Endodermal cell (in vitro differentiated cells): Measurements from ENCODE around the gene CBX2. TPM values are rescaled to one million over a fixed set of nuclear protein-coding genes. Genes with fewer than 3 reads are reported as not detected.

Source experiments
- DNase-seq: peaks from one replicate; pipeline ENCODE4 v3.0.0-alpha.2; 2017
- H3K27ac ChIP-seq: 2 replicates; pipeline ENCODE4 v1.5.1; 2013; ENCODE audit warnings: mild to moderate bottlenecking, low read depth, low read length, moderate library complexity
- H3K27me3 ChIP-seq: 2 replicates; pipeline ENCODE4 v1.6.1; 2013; ENCODE audit warnings: mild to moderate bottlenecking, low read length, moderate library complexity; ENCODE audit not compliant: insufficient read depth, control insufficient read depth, poor library complexity, severe bottlenecking
- H3K36me3 ChIP-seq: 2 replicates; pipeline ENCODE4 v1.7.0; 2013; ENCODE audit warnings: mild to moderate bottlenecking, low read length, moderate library complexity; ENCODE audit not compliant: control insufficient read depth, insufficient read depth
- H3K4me1 ChIP-seq: one replicate; pipeline ENCODE4 v1.7.0; 2013; ENCODE audit warnings: low read length; ENCODE audit not compliant: control insufficient read depth, insufficient read depth
- H3K4me3 ChIP-seq: 2 replicates; pipeline ENCODE4 v1.5.1; 2013; ENCODE audit warnings: mild to moderate bottlenecking, low read length, moderate library complexity
- H3K9ac ChIP-seq: 2 replicates; pipeline ENCODE4 v1.6.1; 2013; ENCODE audit warnings: mild to moderate bottlenecking, low read length, moderate library complexity; ENCODE audit not compliant: poor library complexity, severe bottlenecking; ENCODE audit errors: extremely low read depth
- H3K9me3 ChIP-seq: 2 replicates; pipeline ENCODE4 v1.6.1; 2013; ENCODE audit warnings: mild to moderate bottlenecking, low read length, moderate library complexity; ENCODE audit not compliant: control insufficient read depth
- H3K27ac Mint-ChIP-seq: 2 replicates; pipeline ENCODE4 v1.8.0; 2020; ENCODE audit warnings: mixed read lengths
- H3K27me3 Mint-ChIP-seq: 2 replicates; pipeline ENCODE4 v1.8.0; 2021; ENCODE audit warnings: mild to moderate bottlenecking, mixed read lengths; ENCODE audit not compliant: insufficient read depth
- H3K36me3 Mint-ChIP-seq: 2 replicates; pipeline ENCODE4 v1.8.0; 2020; ENCODE audit warnings: low read depth, mixed read lengths
- H3K4me1 Mint-ChIP-seq: 2 replicates; pipeline ENCODE4 v1.8.0; 2020; ENCODE audit warnings: mixed read lengths
- H3K4me3 Mint-ChIP-seq: 2 replicates; pipeline ENCODE4 v1.8.0; 2020; ENCODE audit warnings: mild to moderate bottlenecking, moderate library complexity, mixed read lengths
- H3K9me3 Mint-ChIP-seq: 2 replicates; pipeline ENCODE4 v1.8.0; 2020; ENCODE audit warnings: mild to moderate bottlenecking, mixed read lengths
- WGBS, 2 experiments: methylation state at CpG; one replicate each; pipeline versions ENCODE4 v1.1.5 to v1.1.7; 2013; ENCODE audit warnings: missing lambda C conversion rate in 2 of 2, mixed read lengths in 1 of 2; ENCODE audit not compliant: insufficient coverage in 1 of 2, insufficient read length in 1 of 2; 5-methylcytosine and 5-hydroxymethylcytosine counted together
- total RNA-seq, 2 donors: library from RNA; stranded (reverse); fragmentation: NEBNext Ultra II Directional in 1 of 2; extraction: Animal tissue kit (Norgen Biotek cat#: 25700) in 1 of 2; gene quantifications; 2 replicates in 1 of 2; 3 replicates in 1 of 2; pipeline ENCODE4 v1.2.1, GENCODE V29; 2021
- TF ChIP-seq, protein P1 (sequence below): fragments of 200-600 bp; sonication (generic); conservative IDR thresholded peaks from 2 replicates; pipeline ENCODE4 v1.5.0; 2021; ENCODE audit warnings: antibody characterized with exemption, mild to moderate bottlenecking

CBX2 gene
- total RNA-seq, 2 donors from 2014 or later: 75.0 to 78.6 TPM

DNA sequence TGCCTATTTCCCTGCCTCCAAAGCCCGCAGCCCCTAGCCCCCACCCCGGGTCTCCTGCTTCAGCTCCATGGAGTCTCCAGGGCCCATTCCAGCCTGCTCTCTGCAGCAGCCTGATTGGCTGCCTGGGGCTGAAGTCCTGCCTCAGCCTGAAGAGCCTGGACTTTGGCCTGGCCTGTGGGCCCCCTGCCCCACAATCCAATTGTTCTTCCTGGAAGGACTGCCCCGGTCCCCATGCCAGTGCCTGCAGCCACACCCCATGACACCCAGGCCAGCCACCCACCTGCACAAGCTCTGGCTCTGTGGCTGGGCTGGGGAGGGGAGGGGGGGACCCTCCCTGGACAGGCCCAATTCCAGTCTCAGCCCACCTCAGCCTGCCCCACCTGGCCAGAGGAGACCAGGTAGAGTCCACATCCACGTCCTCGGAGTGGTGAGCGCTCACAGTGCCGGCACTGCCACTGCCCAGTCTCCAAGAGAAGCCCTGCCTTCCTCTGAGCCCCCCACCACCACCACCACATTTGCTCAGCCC is 34.9 kb upstream of the CBX2 start:
- Histone ChIP-seq H3K27me3 (peaks cover 47% of the 10 kb centered on the region), H3K9me3 (no peaks in the 10 kb centered on the region), H3K4me1 (peaks cover 7% of the 10 kb centered on the region), H3K9ac (no peak overlapping the region), H3K27ac (no peak overlapping the region), H3K36me3 (no peaks in the 10 kb centered on the region), H3K4me3 (no peak overlapping the region)
- Mint-ChIP-seq H3K4me3 (no peak overlapping the region), H3K27me3 (peaks cover 67% of the 10 kb centered on the region), H3K36me3 (no peaks in the 10 kb centered on the region), H3K27ac (no peak overlapping the region), H3K9me3 (no peaks in the 10 kb centered on the region), H3K4me1 (peaks cover 16% of the 10 kb centered on the region)
- TF ChIP-seq, protein P1, sequence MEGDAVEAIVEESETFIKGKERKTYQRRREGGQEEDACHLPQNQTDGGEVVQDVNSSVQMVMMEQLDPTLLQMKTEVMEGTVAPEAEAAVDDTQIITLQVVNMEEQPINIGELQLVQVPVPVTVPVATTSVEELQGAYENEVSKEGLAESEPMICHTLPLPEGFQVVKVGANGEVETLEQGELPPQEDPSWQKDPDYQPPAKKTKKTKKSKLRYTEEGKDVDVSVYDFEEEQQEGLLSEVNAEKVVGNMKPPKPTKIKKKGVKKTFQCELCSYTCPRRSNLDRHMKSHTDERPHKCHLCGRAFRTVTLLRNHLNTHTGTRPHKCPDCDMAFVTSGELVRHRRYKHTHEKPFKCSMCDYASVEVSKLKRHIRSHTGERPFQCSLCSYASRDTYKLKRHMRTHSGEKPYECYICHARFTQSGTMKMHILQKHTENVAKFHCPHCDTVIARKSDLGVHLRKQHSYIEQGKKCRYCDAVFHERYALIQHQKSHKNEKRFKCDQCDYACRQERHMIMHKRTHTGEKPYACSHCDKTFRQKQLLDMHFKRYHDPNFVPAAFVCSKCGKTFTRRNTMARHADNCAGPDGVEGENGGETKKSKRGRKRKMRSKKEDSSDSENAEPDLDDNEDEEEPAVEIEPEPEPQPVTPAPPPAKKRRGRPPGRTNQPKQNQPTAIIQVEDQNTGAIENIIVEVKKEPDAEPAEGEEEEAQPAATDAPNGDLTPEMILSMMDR: no peak
- 73 to 86% methylated on average over 2 to 7 of the region's 7 CpGs for WGBS, 2 experiments
- no peak for DNase-seq

DNA sequence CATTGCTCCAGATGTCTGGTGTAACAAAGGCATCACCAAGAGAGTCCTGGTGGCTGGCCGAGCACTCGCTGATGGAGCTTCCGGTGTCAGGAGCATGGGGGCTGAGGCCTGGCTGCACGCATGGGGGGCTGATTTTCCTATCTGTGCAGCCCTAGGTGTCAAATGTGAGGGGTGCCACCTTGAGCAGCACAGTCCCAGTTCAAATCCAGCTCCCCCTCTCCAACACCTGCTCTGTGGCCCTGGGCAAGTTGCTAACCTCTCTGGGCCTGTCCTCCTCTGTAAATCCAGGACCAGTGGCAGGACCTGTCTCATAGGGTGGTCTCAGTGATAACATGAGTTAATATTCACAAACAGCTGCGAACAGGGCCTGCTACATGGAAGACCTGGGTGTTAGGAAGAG is 34.3 kb upstream of the CBX2 start:
- H3K27me3 Mint-ChIP-seq: peaks cover 69% of the 10 kb centered on the region
- Histone ChIP-seq H3K4me3 (no peak overlapping the region), H3K9me3 (no peaks in the 10 kb centered on the region), H3K4me1 (peaks cover 7% of the 10 kb centered on the region), H3K9ac (no peak overlapping the region), H3K27ac (no peak overlapping the region), H3K27me3 (peaks cover 53% of the 10 kb centered on the region), H3K36me3 (no peaks in the 10 kb centered on the region)
- H3K4me3 Mint-ChIP-seq: no peak overlapping the region
- peaks cover 16% of the 10 kb centered on the region for H3K4me1 Mint-ChIP-seq
- H3K9me3 Mint-ChIP-seq: no peaks in the 10 kb centered on the region
- no peak overlapping the region for H3K27ac Mint-ChIP-seq
- DNase-seq: no peak
- no peaks in the 10 kb centered on the region for H3K36me3 Mint-ChIP-seq
- TF ChIP-seq, protein P1: no peak
- 86 to 90% methylated on average over 1 to 5 of the region's 5 CpGs for WGBS, 2 experiments

GRCh38 chr17:79745641-79746105 is 32.3 kb upstream of the CBX2 start:
- no peak overlapping the region for H3K27ac Mint-ChIP-seq
- Histone ChIP-seq H3K9ac (no peak overlapping the region), H3K4me3 (no peak overlapping the region), H3K27ac (no peak overlapping the region), H3K27me3 (peaks cover 67% of the 10 kb centered on the region), H3K36me3 (no peaks in the 10 kb centered on the region), H3K4me1 (peaks cover 7% of the 10 kb centered on the region), H3K9me3 (no peaks in the 10 kb centered on the region)
- TF ChIP-seq, protein P1: no peak
- no peak overlapping the region for H3K4me3 Mint-ChIP-seq
- H3K36me3 Mint-ChIP-seq: no peaks in the 10 kb centered on the region
- H3K4me1 Mint-ChIP-seq: peaks cover 8% of the 10 kb centered on the region
- 57 to 59% methylated on average over 3 to 6 of the region's 6 CpGs for WGBS, 2 experiments
- no peak for DNase-seq
- H3K9me3 Mint-ChIP-seq: no peaks in the 10 kb centered on the region
- H3K27me3 Mint-ChIP-seq: peaks cover 67% of the 10 kb centered on the region
